WTC11 (cell line): ENCODE results near the gene INO80. TPM values are rescaled to one million over a fixed set of nuclear protein-coding genes. Genes with fewer than 3 reads are reported as not detected.

ENCODE experiments used
- ATAC-seq: fragments of 200-7000 bp; cut with Tn5 transposase; 2 replicates; pipeline ENCODE4 v1.10.0; 2021; ENCODE audit warnings: mild to moderate bottlenecking, moderate library complexity
- CTCF ChIA-PET: fragments of 300-600 bp; sonication (Branson Sonifier 250); formaldehyde crosslinking; loops from one replicate; lab custom pipeline; 2021; ENCODE audit warnings: antibody characterized with exemption; lab: Charles Lee
- POLR2A ChIA-PET: fragments of 350-600 bp; sonication (Branson Sonifier 250); formaldehyde crosslinking; loops from one replicate; lab custom pipeline; 2021; ENCODE audit warnings: antibody characterized with exemption; lab: Charles Lee
- DNase-seq: peaks from one replicate; pipeline ENCODE4 v3.0.0; 2021; ENCODE audit warnings: low spot score
- H3K27ac Mint-ChIP-seq: 2 replicates; pipeline ENCODE4 v1.8.0; 2021; ENCODE audit warnings: mixed read lengths
- H3K27me3 Mint-ChIP-seq: 2 replicates; pipeline ENCODE4 v1.8.0; 2021; ENCODE audit warnings: low read depth, mild to moderate bottlenecking, moderate library complexity, mixed read lengths
- H3K36me3 Mint-ChIP-seq: 2 replicates; pipeline ENCODE4 v1.8.0; 2021; ENCODE audit warnings: mixed read lengths
- H3K4me1 Mint-ChIP-seq: 2 replicates; pipeline ENCODE4 v1.8.0; 2022; ENCODE audit warnings: mixed read lengths
- H3K4me3 Mint-ChIP-seq: 2 replicates; pipeline ENCODE4 v1.8.0; 2021; ENCODE audit warnings: mild to moderate bottlenecking, moderate library complexity, mixed read lengths
- H3K9me3 Mint-ChIP-seq: 2 replicates; pipeline ENCODE4 v1.8.0; 2021; ENCODE audit warnings: mixed read lengths
- GABPB1 ChIP-seq: sonication (generic); formaldehyde crosslinking; IDR thresholded peaks from 2 replicates; pipeline ENCODE4 v1.8.1; 2023; ENCODE audit warnings: mild to moderate bottlenecking, missing genetic modification reagents
- IRF2 ChIP-seq: sonication (generic); formaldehyde crosslinking; IDR thresholded peaks from 2 replicates; pipeline ENCODE4 v1.8.0; 2022; ENCODE audit warnings: low read depth, missing genetic modification reagents, borderline replicate concordance
- NFYB ChIP-seq: sonication (generic); formaldehyde crosslinking; conservative IDR thresholded peaks from 2 replicates; pipeline ENCODE4 v1.8.0; 2022; ENCODE audit warnings: low read depth, missing genetic modification reagents
- NR3C1 ChIP-seq: sonication (generic); formaldehyde crosslinking; conservative IDR thresholded peaks from 2 replicates; pipeline ENCODE4 v1.8.1; 2023; ENCODE audit warnings: low read depth, mild to moderate bottlenecking, missing genetic modification reagents
- RELA ChIP-seq: sonication (generic); formaldehyde crosslinking; IDR thresholded peaks from 2 replicates; pipeline ENCODE4 v1.8.1; 2022; ENCODE audit warnings: missing genetic modification reagents, mild to moderate bottlenecking, borderline replicate concordance
- TEAD4 ChIP-seq: sonication (generic); formaldehyde crosslinking; IDR thresholded peaks from 2 replicates; pipeline ENCODE4 v1.8.0; 2022; ENCODE audit warnings: mild to moderate bottlenecking, missing genetic modification reagents
- ZBTB21 ChIP-seq: sonication (generic); formaldehyde crosslinking; IDR thresholded peaks from 2 replicates; pipeline ENCODE4 v1.8.1; 2023; ENCODE audit warnings: mild to moderate bottlenecking, missing genetic modification reagents, borderline replicate concordance
- ZNF416 ChIP-seq: fragments of 250-450 bp; sonication (Bioruptor Pico); IDR thresholded peaks from 2 replicates; pipeline ENCODE4 v1.9.0; 2021; ENCODE audit warnings: mild to moderate bottlenecking, inconsistent platforms
- total RNA-seq: library from RNA; stranded (reverse); gene quantifications from 3 replicates; pipeline ENCODE4 v1.2.3, GENCODE V29; 2021
- TF ChIP-seq, protein P1 (sequence below): sonication (generic); formaldehyde crosslinking; IDR thresholded peaks from 2 replicates; pipeline ENCODE4 v1.8.1; 2022; ENCODE audit warnings: low read depth, missing genetic modification reagents, borderline replicate concordance
- TF ChIP-seq, protein P2 (sequence below): sonication (generic); formaldehyde crosslinking; IDR thresholded peaks from 2 replicates; pipeline ENCODE4 v1.8.1; 2023; ENCODE audit warnings: mild to moderate bottlenecking, missing genetic modification reagents

Gene INO80
- total RNA-seq, 1 experiment from 2014 or later: 20.6 TPM

DNA sequence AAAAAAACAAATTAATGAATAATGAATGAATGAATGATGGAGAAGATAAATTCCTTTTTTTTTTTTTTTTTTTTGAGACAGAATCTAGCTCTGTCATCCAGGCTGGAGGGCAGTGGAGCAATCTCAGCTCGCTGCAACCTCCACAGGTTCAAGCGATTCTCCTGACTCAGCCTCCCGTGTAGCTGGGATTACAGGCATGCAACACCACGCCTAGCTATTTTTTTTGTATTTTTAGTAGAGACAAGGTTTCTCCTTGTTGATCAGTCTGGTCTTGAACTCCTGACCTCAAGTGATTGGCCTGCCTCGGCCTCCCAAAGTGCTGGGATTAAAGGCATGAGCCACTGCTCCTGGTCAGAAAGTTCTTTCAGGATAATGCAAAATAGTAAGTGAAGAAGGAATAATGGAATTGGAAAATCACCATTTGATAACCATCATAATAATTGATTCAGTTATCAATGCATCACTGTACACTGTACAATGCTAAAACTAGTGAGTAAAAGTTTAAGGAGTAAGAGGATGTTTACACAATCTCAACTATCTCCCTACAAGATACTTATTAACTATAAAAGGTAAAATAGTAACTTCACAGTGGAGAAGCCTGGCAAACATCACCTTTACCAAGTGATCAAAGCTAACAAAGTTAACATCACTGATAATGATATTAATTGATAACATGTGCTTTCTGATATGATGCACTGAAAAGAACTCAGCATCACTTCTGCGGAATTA, 12.3 kb upstream of the INO80 start:
- POLR2A ChIA-PET: no interaction called here

DNA sequence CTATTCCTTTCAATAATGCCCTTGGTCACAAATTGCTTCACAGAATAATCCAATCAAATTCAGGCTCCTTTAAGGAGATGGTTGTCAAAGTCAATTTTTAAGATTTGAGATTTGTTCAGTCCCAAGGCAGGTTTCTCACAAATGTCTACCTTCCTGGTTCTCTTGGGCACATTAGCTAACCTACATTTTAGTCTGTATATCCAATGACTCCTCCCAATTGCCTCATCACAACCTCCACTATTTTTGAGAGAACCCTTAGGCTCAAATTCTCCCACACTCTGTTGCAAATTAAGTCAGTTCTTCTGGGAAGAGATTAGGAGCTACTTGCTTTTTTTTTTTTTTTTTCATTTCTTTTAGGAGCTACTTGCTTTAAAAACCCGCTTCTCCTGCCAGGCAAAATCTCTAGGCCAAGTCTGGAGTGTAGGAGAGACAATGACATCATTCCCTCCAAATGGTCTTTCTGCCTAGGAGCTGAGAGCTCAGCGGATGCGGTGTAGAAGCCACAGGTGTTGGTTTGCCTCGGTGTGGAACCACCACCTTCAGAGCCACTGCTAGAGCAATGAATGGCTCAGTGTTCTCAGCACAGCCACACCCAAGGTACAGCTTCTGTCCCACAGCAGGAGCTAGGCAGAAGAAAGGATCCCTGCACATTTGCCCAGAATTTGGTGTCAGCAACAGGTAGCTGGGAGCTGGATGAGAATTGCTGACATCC, 10.0 kb upstream of the INO80 start:
- ATAC-seq: peak; percentile 24
- peaks cover 2% of the 10 kb centered on the region; the same call in 1 of the 2 replicates for H3K27me3 Mint-ChIP-seq
- CTCF ChIA-PET: interaction anchor here (1.3 kb wide), 1 partner anchor 17 kb away, joined by 5 read pairs; no protein-coding TSS in a partner anchor

More for the DNA sequence above, 12.3 kb upstream of the INO80 start:
- Mint-ChIP-seq H3K4me3 (no peak overlapping the region), H3K4me1 (no peaks in the 10 kb centered on the region), H3K27ac (no peak overlapping the region)
- CTCF ChIA-PET: interaction anchor here (0.7 kb wide), 1 partner anchor 1009 kb away, joined by 3 read pairs; no protein-coding TSS in a partner anchor
- ATAC-seq: no peak
- TF ChIP-seq, protein P1, sequence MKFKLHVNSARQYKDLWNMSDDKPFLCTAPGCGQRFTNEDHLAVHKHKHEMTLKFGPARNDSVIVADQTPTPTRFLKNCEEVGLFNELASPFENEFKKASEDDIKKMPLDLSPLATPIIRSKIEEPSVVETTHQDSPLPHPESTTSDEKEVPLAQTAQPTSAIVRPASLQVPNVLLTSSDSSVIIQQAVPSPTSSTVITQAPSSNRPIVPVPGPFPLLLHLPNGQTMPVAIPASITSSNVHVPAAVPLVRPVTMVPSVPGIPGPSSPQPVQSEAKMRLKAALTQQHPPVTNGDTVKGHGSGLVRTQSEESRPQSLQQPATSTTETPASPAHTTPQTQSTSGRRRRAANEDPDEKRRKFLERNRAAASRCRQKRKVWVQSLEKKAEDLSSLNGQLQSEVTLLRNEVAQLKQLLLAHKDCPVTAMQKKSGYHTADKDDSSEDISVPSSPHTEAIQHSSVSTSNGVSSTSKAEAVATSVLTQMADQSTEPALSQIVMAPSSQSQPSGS (CRISPR knock-in tag): no peak
- TF ChIP-seq, protein P2, sequence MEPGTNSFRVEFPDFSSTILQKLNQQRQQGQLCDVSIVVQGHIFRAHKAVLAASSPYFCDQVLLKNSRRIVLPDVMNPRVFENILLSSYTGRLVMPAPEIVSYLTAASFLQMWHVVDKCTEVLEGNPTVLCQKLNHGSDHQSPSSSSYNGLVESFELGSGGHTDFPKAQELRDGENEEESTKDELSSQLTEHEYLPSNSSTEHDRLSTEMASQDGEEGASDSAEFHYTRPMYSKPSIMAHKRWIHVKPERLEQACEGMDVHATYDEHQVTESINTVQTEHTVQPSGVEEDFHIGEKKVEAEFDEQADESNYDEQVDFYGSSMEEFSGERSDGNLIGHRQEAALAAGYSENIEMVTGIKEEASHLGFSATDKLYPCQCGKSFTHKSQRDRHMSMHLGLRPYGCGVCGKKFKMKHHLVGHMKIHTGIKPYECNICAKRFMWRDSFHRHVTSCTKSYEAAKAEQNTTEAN (CRISPR knock-in tag): no peak
- TF ChIP-seq ZNF416 (CRISPR knock-in tag) (no peak), NFYB (CRISPR knock-in tag) (no peak), IRF2 (CRISPR knock-in tag) (no peak), ZBTB21 (no peak), NR3C1 (CRISPR knock-in tag) (no peak)
- TF ChIP-seq, all 79 proteins: peak for 0
- H3K9me3 Mint-ChIP-seq: peaks cover 16% of the 10 kb centered on the region
- H3K36me3 Mint-ChIP-seq: no peaks in the 10 kb centered on the region
- no peak for DNase-seq
- peaks cover 2% of the 10 kb centered on the region; the same call in 1 of the 2 replicates for H3K27me3 Mint-ChIP-seq

DNA sequence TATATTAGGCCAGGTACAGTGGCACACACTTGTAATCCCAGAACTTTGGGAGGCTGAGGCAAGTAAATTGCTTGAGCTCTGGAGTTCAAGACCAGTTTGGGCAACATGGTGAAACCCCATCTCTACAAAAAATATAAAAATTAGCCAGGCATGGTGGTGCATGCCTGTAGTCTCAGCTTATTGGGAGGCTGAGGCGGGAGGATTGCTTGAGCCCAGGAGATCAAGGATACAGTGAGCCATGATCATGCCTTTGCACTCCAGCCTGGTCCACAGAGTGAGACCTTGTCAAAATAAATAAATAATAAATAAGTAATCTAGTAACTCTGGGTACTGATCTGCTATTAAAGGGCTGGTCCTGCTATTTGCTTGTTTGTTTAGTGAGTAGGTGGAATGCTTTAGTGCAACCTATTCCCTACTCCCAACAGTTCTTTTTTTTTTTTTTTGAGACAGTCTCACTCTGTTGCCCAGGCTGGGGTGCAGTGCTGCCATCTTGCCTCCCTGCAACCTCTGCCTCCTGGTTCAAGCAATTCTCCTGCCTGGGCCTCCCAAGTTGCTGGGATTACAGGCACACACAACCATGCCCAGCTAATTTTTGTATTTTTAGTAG, 9.1 kb upstream of the INO80 start:
- Mint-ChIP-seq H3K4me3 (no peak overlapping the region), H3K27me3 (peaks cover 2% of the 10 kb centered on the region; the same call in 1 of the 2 replicates), H3K9me3 (no peaks in the 10 kb centered on the region), H3K36me3 (no peaks in the 10 kb centered on the region), H3K4me1 (no peaks in the 10 kb centered on the region), H3K27ac (no peak overlapping the region)
- ChIA-PET POLR2A (no interaction called here), CTCF (interaction anchor here (0.6 to 1.3 kb wide), 2 partner anchors 18 to 68 kb away, joined by 4 to 5 read pairs; no protein-coding TSS in a partner anchor)
- DNase-seq: no peak
- no peak for ATAC-seq
- TF ChIP-seq ZBTB21 (no peak), TEAD4 (no peak)
- TF ChIP-seq, all 79 proteins: peak for 0

More for the DNA sequence above, 10.0 kb upstream of the INO80 start:
- no peaks in the 10 kb centered on the region for H3K4me1 Mint-ChIP-seq
- POLR2A ChIA-PET: interaction anchor here (0.6 kb wide), 1 partner anchor 265 kb away, joined by 6 read pairs; no protein-coding TSS in a partner anchor
- TF ChIP-seq, protein P2 (CRISPR knock-in tag): no peak
- H3K9me3 Mint-ChIP-seq: no peaks in the 10 kb centered on the region
- no peak overlapping the region for H3K4me3 Mint-ChIP-seq
- H3K27ac Mint-ChIP-seq: no peak overlapping the region; the same call in 1 of the 2 replicates
- DNase-seq: no peak
- H3K36me3 Mint-ChIP-seq: no peaks in the 10 kb centered on the region

DNA sequence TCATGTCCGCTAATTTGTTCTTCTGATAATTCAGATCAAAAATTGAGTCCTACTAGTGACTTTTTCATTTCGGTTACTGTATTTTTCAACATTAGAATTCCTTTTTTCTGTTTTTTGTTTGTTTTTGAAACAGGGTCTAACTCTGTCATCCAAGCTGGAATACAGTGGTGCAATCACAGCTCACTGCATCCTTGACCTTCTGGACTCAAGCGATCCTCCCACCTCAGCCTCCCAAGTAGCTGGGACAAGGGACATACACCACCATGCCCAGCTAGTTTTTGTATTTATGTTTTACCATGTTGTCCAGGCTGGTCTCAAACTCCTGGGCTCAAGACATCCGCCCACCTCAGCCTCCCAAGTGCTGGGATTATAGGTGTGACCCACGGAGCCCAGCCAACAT, 8.0 kb upstream of the INO80 start:
- Mint-ChIP-seq H3K4me1 (no peaks in the 10 kb centered on the region), H3K36me3 (no peaks in the 10 kb centered on the region), H3K27ac (no peak overlapping the region), H3K4me3 (no peak overlapping the region), H3K9me3 (no peaks in the 10 kb centered on the region), H3K27me3 (peaks cover 2% of the 10 kb centered on the region; the same call in 1 of the 2 replicates)
- CTCF ChIA-PET: no interaction called here
- DNase-seq (no peak), ATAC-seq (no peak)
- TF ChIP-seq GABPB1: 0 out of 2 replicates have a peak, but pooled peaks have one; percentile 24
- no peak for TF ChIP-seq RELA (CRISPR knock-in tag)
- POLR2A ChIA-PET: no interaction called here
